ENCODE measurements around the gene IGSF21. TPM values are rescaled to one million over a fixed set of nuclear protein-coding genes. Genes with fewer than 3 reads are reported as not detected.

The IGSF21 gene
- total RNA-seq, 4 donors from 2014 or later, result not detected

- H3K27ac ChIP-seq, result no peak overlapping the region
- TF ChIP-seq POLR2A (IDR thresholded peaks at IDR 0.05) (no peak), CTCF (IDR thresholded peaks at IDR 0.05) (no peak)
- no peaks in the 10 kb centered on the region for H3K36me3 ChIP-seq
- H3K9me3 ChIP-seq, result no peaks in the 10 kb centered on the region
- H3K4me1 ChIP-seq, result no peaks in the 10 kb centered on the region
- H3K27me3 ChIP-seq, result no peaks in the 10 kb centered on the region
- DNase-seq, result no peak
- H3K4me3 ChIP-seq, result no peak overlapping the region
Measured at GRCh38 chr1:18351735-18352134, 244.1 kb downstream of the IGSF21 start.

- no peak overlapping the region for H3K27ac ChIP-seq
- no peaks in the 10 kb centered on the region for H3K4me1 ChIP-seq
- no peak overlapping the region for H3K4me3 ChIP-seq
- H3K36me3 ChIP-seq, result no peaks in the 10 kb centered on the region
- no peaks in the 10 kb centered on the region for H3K27me3 ChIP-seq
- DNase-seq, result no peak
- TF ChIP-seq CTCF (IDR thresholded peaks at IDR 0.05), result no peak
- H3K9me3 ChIP-seq, result no peaks in the 10 kb centered on the region
Measured at GRCh38 chr1:18352636-18353265, 245.2 kb downstream of the IGSF21 start.

- H3K27me3 ChIP-seq, result no peaks in the 10 kb centered on the region
- H3K27ac ChIP-seq, result no peak overlapping the region
- DNase-seq, result no peak
- H3K4me3 ChIP-seq, result no peak overlapping the region
- no peaks in the 10 kb centered on the region for H3K4me1 ChIP-seq
- TF ChIP-seq POLR2A (IDR thresholded peaks at IDR 0.05) (no peak), CTCF (IDR thresholded peaks at IDR 0.05) (no peak)
- H3K9me3 ChIP-seq, result no peaks in the 10 kb centered on the region
- no peaks in the 10 kb centered on the region for H3K36me3 ChIP-seq
Measured at GRCh38 chr1:18353528-18353927, 245.9 kb downstream of the IGSF21 start.

- Histone ChIP-seq H3K4me3 (no peak overlapping the region), H3K27me3 (no peaks in the 10 kb centered on the region)
- no peak for TF ChIP-seq CTCF (IDR thresholded peaks at IDR 0.05)
- TF ChIP-seq POLR2A (IDR thresholded peaks at IDR 0.05), result no peak
Measured at GRCh38 chr1:18353992-18354391, 246.4 kb downstream of the IGSF21 start.

GRCh38 chr1:18354612-18355011 is 247.0 kb downstream of the IGSF21 start:
- no peak overlapping the region for H3K27ac ChIP-seq
- TF ChIP-seq POLR2A (IDR thresholded peaks at IDR 0.05), result no peak
- no peak for TF ChIP-seq CTCF (IDR thresholded peaks at IDR 0.05)
- H3K4me3 ChIP-seq, result no peak overlapping the region
- DNase-seq, result no peak
- no peaks in the 10 kb centered on the region for H3K36me3 ChIP-seq
- no peaks in the 10 kb centered on the region for H3K4me1 ChIP-seq
- H3K9me3 ChIP-seq, result no peaks in the 10 kb centered on the region
- H3K27me3 ChIP-seq, result no peaks in the 10 kb centered on the region

More at GRCh38 chr1:18353992-18354391, 246.4 kb downstream of the IGSF21 start:
- H3K36me3 ChIP-seq, result no peaks in the 10 kb centered on the region
- H3K27ac ChIP-seq, result no peak overlapping the region
- no peaks in the 10 kb centered on the region for H3K9me3 ChIP-seq
- H3K4me1 ChIP-seq, result no peaks in the 10 kb centered on the region
- no peak for DNase-seq
